CD4-positive, alpha-beta T cell treated with Interferon alpha-2 for 1 hour (primary cell): ENCODE measurements around the gene GSAP.
"Not testable (repeated sequence)": the region's sequence is repeated elsewhere in the genome, so short reads cannot be mapped to it uniquely, and the experiment has no call there.

Source experiments
- DNase-seq, 2 donors: peaks; one replicate each; pipeline ENCODE4 v3.0.0-alpha.2; 2020 to 2022

The GSAP gene

GRCh38 chr7:77275663-77276062, 140.5 kb downstream of the GSAP start:
- DNase-seq = not testable (repeated sequence)

- no peak for DNase-seq
Observed at GRCh38 chr7:77271766-77272165, 144.4 kb downstream of the GSAP start.

GRCh38 chr7:77270094-77270480, 146.1 kb downstream of the GSAP start:
- no peak for DNase-seq

- peak in 1 of 2 donors; percentile 8 for DNase-seq
Observed at GRCh38 chr7:77269360-77270093, 146.6 kb downstream of the GSAP start.

GRCh38 chr7:77266291-77266794, 149.8 kb downstream of the GSAP start:
- no peak for DNase-seq

GRCh38 chr7:77265666-77266065, 150.5 kb downstream of the GSAP start:
- DNase-seq = no peak

GRCh38 chr7:77262316-77262715, 153.8 kb downstream of the GSAP start:
- no peak for DNase-seq
